Psoas muscle (tissue), 8 donors: ENCODE data around the gene FOCAD. TPM values are rescaled to one million over a fixed set of nuclear protein-coding genes. Genes with fewer than 3 reads are reported as not detected.

Source experiments
- ATAC-seq, 4 donors: fragments of 200-7000 bp; cut with Tn5 transposase; one replicate each; pipeline ENCODE4 v1.9.1; 2020; ENCODE audit warnings: moderate library complexity in 3 of 4, mild to moderate bottlenecking in 2 of 4
- DNase-seq, 2 donors: peaks; one replicate each; pipeline ENCODE4 v3.0.0-alpha.2; 2020
- H3K27ac ChIP-seq: fragments of 200-600 bp; one replicate; pipeline ENCODE4 v1.8.0; 2022
- H3K27me3 ChIP-seq, 3 donors: fragments of 200-600 bp in 1 of 3; one replicate each; pipeline versions ENCODE4 v1.6.1 to v1.8.0; 2013 to 2022; ENCODE audit warnings: low read length in 2 of 3, mild to moderate bottlenecking in 2 of 3, moderate library complexity in 1 of 3; ENCODE audit not compliant: insufficient read depth in 3 of 3
- H3K36me3 ChIP-seq, 2 donors: fragments of 200-600 bp in 1 of 2; one replicate each; pipeline versions ENCODE4 v1.6.1 to v1.8.0; 2013 to 2022; ENCODE audit warnings: low read depth in 1 of 2, mild to moderate bottlenecking in 1 of 2, moderate library complexity in 1 of 2; ENCODE audit not compliant: insufficient read depth in 1 of 2
- H3K4me1 ChIP-seq: fragments of 200-600 bp; one replicate; pipeline ENCODE4 v1.8.0; 2022
- H3K4me3 ChIP-seq: fragments of 200-600 bp; one replicate; pipeline ENCODE4 v1.8.0; 2022; ENCODE audit warnings: mild to moderate bottlenecking
- H3K9me3 ChIP-seq: fragments of 200-600 bp; one replicate; pipeline ENCODE4 v1.8.0; 2022
- WGBS, 3 donors: extraction: QIAGEN DNeasy Blood & Tissue Kit; methylation state at CpG; one replicate each; pipeline versions ENCODE4 v1.1.6 to v1.1.7; 2013; 5-methylcytosine and 5-hydroxymethylcytosine counted together
- intact Hi-C, 2 donors: fragments of 100-400 bp; cut with DNase I; formaldehyde crosslinking; loops; one replicate each; pipeline versions ENCODE4 v1.11.0 to v1.14.2; 2022
- polyA plus RNA-seq, 3 donors: library from polyadenylated mRNA; stranded (reverse); fragments of 200-250 nt; gene quantifications; one replicate each; pipeline ENCODE4 v1.2.3, GENCODE V29; 2013
- total RNA-seq, 4 donors: library from RNA; stranded (reverse); fragmentation: NEBNext Ultra II Directional in 2 of 4; extraction: Animal tissue kit (Norgen Biotek cat#: 25700) in 2 of 4; gene quantifications; one replicate each; pipeline versions ENCODE4 v1.2.1 to v1.2.4, GENCODE V29; 2021 to 2023
- TF ChIP-seq, protein P1 (sequence below): fragments of 200-600 bp; IDR thresholded peaks from one replicate; pipeline ENCODE4 v1.8.0; 2022; ENCODE audit warnings: antibody characterized with exemption
- donor health status: healthy with polysubstance abuse.
- donor health status: DM: no; HTN: no; CAD: no; lungs with moderate emphysema.
- donor health status: Bipolar disorder and iron deficiency.
- donor health status: healthy.
- donor health status: DM: yes; HTN: yes; CAD: no.
- donor health status: DM: no; HTN: no; CAD: no.
- donor health status: DM: no; HTN: no; CAD: no.
- donor health status: DM: yes; HTN: yes; CAD: no.

Gene FOCAD
- total and polyA plus RNA-seq, 7 donors: 5.8 to 24.8 (median 12.1) TPM

DNA sequence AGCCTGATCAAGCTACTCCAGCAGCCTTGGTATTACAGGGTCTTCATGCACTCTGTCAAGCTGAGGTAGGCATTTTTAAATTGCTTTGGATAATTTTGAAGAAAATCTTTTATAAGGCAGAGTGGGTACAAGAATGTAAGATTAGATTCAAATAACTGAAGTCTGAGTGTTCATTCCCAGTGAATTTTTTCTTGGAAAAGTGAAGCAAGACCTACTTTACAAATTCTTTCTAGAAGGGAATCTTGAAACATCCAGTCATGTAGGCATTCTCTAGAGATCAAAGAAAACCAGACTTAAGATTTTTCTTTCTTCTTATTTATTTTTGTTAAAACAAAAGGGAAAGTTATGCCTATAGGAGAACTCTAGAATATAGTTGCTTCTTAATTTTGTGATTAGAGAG lies 139.0 kb downstream of the FOCAD start:
- Histone ChIP-seq H3K4me1 (no peaks in the 10 kb centered on the region), H3K9me3 (no peaks in the 10 kb centered on the region), H3K27me3 (no peaks in the 10 kb centered on the region), H3K36me3 (peaks cover 0 to 35% of the 10 kb centered on the region in 2 donors), H3K4me3 (no peak overlapping the region), H3K27ac (no peak overlapping the region)
- intact Hi-C loops: no loop called here
- DNase-seq (no peak), ATAC-seq (no peak)
- TF ChIP-seq, protein P1, sequence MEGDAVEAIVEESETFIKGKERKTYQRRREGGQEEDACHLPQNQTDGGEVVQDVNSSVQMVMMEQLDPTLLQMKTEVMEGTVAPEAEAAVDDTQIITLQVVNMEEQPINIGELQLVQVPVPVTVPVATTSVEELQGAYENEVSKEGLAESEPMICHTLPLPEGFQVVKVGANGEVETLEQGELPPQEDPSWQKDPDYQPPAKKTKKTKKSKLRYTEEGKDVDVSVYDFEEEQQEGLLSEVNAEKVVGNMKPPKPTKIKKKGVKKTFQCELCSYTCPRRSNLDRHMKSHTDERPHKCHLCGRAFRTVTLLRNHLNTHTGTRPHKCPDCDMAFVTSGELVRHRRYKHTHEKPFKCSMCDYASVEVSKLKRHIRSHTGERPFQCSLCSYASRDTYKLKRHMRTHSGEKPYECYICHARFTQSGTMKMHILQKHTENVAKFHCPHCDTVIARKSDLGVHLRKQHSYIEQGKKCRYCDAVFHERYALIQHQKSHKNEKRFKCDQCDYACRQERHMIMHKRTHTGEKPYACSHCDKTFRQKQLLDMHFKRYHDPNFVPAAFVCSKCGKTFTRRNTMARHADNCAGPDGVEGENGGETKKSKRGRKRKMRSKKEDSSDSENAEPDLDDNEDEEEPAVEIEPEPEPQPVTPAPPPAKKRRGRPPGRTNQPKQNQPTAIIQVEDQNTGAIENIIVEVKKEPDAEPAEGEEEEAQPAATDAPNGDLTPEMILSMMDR: no peak

DNA sequence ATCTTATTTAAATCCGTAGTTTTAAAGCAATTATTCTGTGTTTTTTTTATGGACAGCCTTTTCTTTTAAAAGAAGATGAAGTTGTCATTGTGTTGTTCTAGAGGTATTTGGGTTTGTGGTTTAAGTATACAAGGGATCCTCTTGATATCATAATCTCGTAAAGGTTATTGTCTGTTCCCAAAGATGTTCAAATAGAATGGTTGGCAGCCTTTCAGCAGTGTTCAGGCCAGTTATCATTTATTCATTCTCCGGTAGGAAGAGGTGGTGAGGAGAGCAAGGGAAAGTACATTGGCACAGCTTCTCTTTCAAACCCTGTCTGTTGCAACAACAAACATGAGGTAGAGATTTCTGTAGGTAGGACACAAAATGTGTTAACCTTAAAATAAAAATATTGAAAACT lies 147.0 kb downstream of the FOCAD start:
- H3K9me3 ChIP-seq: no peaks in the 10 kb centered on the region
- no peak overlapping the region for H3K27ac ChIP-seq
- intact Hi-C loops: no loop called here
- ATAC-seq (no peak), DNase-seq (no peak)
- no peak overlapping the region for H3K4me3 ChIP-seq
- peaks cover 10% of the 10 kb centered on the region for H3K4me1 ChIP-seq
- 82 to 86% (median 83%) methylated on average over 3 of the region's 3 CpGs for WGBS, 3 donors
- TF ChIP-seq, protein P1: no peak
- H3K36me3 ChIP-seq: peaks cover 0 to 5% of the 10 kb centered on the region in 2 donors
- no peaks in the 10 kb centered on the region for H3K27me3 ChIP-seq

DNA sequence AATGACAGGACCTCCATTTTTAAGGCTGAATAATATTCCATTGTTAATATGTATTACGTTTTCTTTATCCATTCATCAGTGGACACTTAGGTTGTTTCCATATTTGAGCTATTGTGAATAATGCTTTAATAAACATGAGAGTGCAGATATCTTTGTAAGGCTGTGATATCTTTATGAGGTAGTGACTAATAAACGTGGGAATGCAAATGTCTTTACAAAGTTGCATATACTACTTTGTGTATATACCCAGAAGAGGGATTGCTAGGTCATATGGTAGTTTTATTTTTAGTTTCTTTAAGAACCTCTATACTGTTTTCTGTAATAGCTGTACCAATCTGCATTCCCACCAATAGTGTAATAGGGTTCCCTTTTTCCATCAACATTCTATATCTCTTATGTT lies 148.7 kb downstream of the FOCAD start:
- DNase-seq (no peak), ATAC-seq (no peak)
- TF ChIP-seq, protein P1: no peak
- peaks cover 17% of the 10 kb centered on the region for H3K4me1 ChIP-seq
- intact Hi-C loops: no loop called here
- H3K27ac ChIP-seq: no peak overlapping the region
- H3K27me3 ChIP-seq: no peaks in the 10 kb centered on the region
- no peaks in the 10 kb centered on the region for H3K36me3 ChIP-seq
- H3K9me3 ChIP-seq: no peaks in the 10 kb centered on the region
- H3K4me3 ChIP-seq: no peak overlapping the region
- 91 to 96% (median 93%) methylated on average over 2 of the region's 2 CpGs for WGBS, 3 donors

DNA sequence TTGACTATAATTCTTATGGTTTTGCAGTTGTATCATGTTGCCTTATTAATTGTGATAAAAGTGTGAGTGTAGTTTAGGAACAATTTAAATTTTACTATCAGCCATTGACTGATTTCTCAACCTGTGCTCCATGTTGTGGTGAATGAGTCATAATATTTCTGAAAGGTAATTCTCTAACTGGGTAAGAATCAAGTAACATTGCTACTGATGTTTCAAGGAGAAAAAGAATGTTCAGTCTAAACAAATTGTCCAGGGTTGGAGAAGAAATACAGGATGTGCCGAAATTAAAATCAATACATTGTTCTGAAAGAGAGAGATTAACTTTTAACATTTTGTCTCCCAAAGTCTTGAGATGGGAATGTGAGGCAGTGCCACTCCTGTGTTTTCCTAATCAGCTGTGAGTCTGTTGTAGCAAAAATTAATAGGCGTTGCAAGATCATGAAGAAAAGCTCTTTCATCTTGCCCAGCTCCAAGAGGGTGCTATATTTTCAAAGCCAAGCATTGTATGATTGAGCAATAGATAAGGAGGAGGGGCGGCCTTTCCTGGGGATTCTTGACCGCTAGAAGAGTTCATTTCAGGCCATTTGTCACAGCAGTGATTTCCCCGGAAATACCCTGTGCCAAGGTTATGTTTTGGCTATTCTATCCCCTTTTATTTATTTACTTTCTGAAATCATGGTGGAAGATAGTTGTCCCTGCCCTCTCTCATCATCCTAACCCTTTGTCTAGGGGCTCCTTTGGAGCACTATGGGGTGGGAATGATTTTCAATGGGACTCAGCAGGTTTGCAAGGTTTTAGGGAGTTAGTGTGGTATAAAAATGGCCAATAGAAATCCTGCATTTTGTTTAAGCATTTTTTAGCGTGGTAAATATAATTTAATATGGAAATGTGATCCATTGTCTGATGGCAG lies 151.6 kb downstream of the FOCAD start:
- TF ChIP-seq, protein P1: no peak
- peak in 3 of 4 donors; percentile 63 to 76 (median 66) for ATAC-seq
- 20 to 41% (median 26%) methylated on average over 6 of the region's 6 CpGs for WGBS, 3 donors
- Histone ChIP-seq H3K27me3 (no peaks in the 10 kb centered on the region), H3K36me3 (no peaks in the 10 kb centered on the region), H3K4me3 (no peak overlapping the region), H3K4me1 (peaks cover 17% of the 10 kb centered on the region), H3K27ac (no peak overlapping the region), H3K9me3 (no peaks in the 10 kb centered on the region)
- intact Hi-C loops: no loop called here
- DNase-seq: no peak

DNA sequence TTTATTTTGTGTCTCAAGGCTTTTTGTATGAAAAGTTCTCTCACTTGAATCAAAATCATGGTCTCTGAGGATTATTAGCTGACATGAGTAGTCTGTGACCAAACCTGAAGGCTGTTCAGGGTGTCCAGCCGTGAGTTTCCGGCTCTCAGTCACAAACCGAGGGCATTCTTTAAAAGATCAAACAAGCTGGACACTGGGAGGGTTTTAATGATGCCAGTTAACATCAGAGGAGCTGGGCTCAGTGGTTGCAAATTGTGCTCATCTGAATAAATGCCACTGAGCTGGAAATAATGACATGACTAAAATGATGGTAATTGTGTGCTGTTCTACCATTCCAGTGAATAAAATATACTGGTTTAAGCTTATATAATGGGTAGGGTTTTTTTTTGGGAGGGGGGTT lies 153.1 kb downstream of the FOCAD start:
- Histone ChIP-seq H3K36me3 (no peaks in the 10 kb centered on the region), H3K27ac (no peak overlapping the region), H3K9me3 (no peaks in the 10 kb centered on the region), H3K27me3 (no peaks in the 10 kb centered on the region), H3K4me3 (no peak overlapping the region), H3K4me1 (peaks cover 17% of the 10 kb centered on the region)
- no peak for DNase-seq
- WGBS, 3 donors: 77 to 84% (median 83%) methylated on average over 3 of the region's 3 CpGs
- intact Hi-C loops: no loop called here
- no peak for ATAC-seq
- TF ChIP-seq, protein P1: no peak
